Body of pancreas (tissue), 4 donors: ENCODE data around the gene PKMYT1. TPM values are rescaled to one million over a fixed set of nuclear protein-coding genes. Genes with fewer than 3 reads are reported as not detected.
A peak's percentile ranks its signal among the peaks of the same experiment; 100 is the strongest.

Source experiments
- ATAC-seq: fragments of 150-250 bp; one replicate; pipeline ENCODE4 v1.9.1; 2016
- DNase-seq, 4 donors: peaks; one replicate each; pipeline ENCODE4 v3.0.0-alpha.2; 2019
- H3K27ac ChIP-seq, 4 donors: fragments of 200-600 bp; sonication (generic); 1 replicate in 3 of 4; 2 replicates in 1 of 4; pipeline versions ENCODE4 v1.5.1 to v1.6.1; 2016 to 2019; ENCODE audit warnings: mild to moderate bottlenecking in 1 of 4, mixed read lengths in 1 of 4, moderate library complexity in 1 of 4
- H3K27me3 ChIP-seq, 2 donors: fragments of 200-600 bp; sonication (generic); one replicate each; pipeline ENCODE4 v1.6.0; 2016; ENCODE audit warnings: mild to moderate bottlenecking in 1 of 2
- H3K36me3 ChIP-seq, 2 donors: fragments of 200-600 bp; sonication (generic); replicated peaks in 1 of 2; 2 replicates each; pipeline ENCODE4 v1.5.1; 2016; ENCODE audit warnings: low read depth in 2 of 2; ENCODE audit not compliant: insufficient read depth in 1 of 2
- H3K4me1 ChIP-seq: fragments of 200-600 bp; sonication (generic); one replicate; pipeline ENCODE4 v1.6.0; 2016
- H3K4me3 ChIP-seq, 2 donors: fragments of 200-600 bp; sonication (generic); 1 replicate in 1 of 2; 2 replicates in 1 of 2; pipeline ENCODE4 v1.5.1; 2016 to 2019
- H3K9me3 ChIP-seq, 3 donors: fragments of 200-600 bp; sonication (generic); 1 replicate in 2 of 3; 2 replicates in 1 of 3; pipeline ENCODE4 v1.5.1; 2016
- POLR2A ChIP-seq, 3 donors: fragments of 450-650 bp; IDR thresholded peaks; one replicate each; pipeline ENCODE4 v1.6.1; 2016; ENCODE audit warnings: antibody characterized with exemption in 3 of 3, mild to moderate bottlenecking in 2 of 3
- WGBS, 2 donors: methylation state at CpG; one replicate each; pipeline ENCODE4 v1.1.5; 2017; 5-methylcytosine and 5-hydroxymethylcytosine counted together
- intact Hi-C: fragments of 100-400 bp; cut with DNase I; formaldehyde crosslinking; loops from one replicate; pipeline ENCODE4 v1.15.1; 2023
- total RNA-seq, 2 donors: library from RNA; depleted of rRNA; stranded (reverse); fragments of >200 nt; gene quantifications; one replicate each; pipeline ENCODE4 v1.1.0, GENCODE V29; 2016
- TF ChIP-seq, protein P1 (sequence below), 7 experiments: fragments of 450-650 bp in 4 of 7; fragments of 200-600 bp in 3 of 7; sonication (generic) in 3 of 7; IDR thresholded peaks; one replicate each; pipeline ENCODE4 v1.5.1; 2016 to 2019; ENCODE audit warnings: antibody characterized with exemption in 7 of 7

The PKMYT1 gene
- total RNA-seq, 2 donors from 2014 or later: 0.26 TPM; not detected in 1

DNA sequence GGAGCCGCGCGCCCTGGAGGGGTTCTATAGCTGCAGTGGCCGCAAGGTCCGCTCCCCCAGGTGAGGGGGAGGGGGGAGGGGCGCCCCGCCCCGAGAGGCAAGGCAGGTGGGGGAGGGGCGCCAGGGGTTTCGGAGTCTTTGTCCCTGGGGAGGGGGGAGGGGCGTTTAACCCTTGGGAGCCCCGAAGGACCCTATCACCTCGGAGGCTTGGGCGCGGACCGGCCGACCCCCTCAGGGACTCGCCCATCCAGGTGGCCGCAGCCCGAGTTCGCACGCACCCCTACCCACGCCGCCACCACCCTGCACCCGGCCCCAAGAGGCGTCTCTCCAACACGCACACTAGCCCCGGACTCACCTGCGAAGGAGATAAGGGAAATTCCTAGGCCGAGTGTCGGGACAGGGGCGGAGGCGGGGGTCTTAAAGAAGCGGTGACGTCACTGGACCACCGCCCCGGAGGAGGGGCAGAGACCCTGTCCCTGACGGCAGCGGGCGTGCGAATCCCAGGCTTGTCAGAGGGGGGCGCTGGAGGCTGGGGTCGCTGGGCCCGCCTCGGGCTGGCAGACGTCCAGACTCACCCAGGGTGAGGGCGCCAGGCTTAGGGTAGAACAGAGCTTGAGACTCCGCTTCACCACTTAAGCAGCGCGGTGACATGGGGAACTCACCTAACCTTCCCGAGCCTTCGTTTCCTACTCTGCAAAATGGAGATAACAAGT is 37.7 kb upstream of the PKMYT1 start, which contains the start of gene CLDN6:
TSS of gene CLDN6 (minus strand) at position 390 of the 713 bp plus-strand sequence. CDS start 2,162 bp downstream, outside the sequence.
- Histone ChIP-seq H3K27me3 (no peaks in the 10 kb centered on the region), H3K4me1 (peaks cover 58% of the 10 kb centered on the region), H3K36me3 (no peaks in the 10 kb centered on the region), H3K27ac (no peak within 1 kb of the TSS), H3K9me3 (no peaks in the 10 kb centered on the region), H3K4me3 (no peak within 1 kb of the TSS)
- ATAC-seq: no peak
- WGBS, 2 donors: 9 to 14% methylated on average over 16 to 52 of the region's 52 CpGs
- intact Hi-C loops: no loop called here
- DNase-seq: peak in 3 of 4 donors; percentile 45 to 53 (median 50)
- TF ChIP-seq POLR2A (IDR thresholded peaks at IDR 0.05): no peak
- TF ChIP-seq, protein P1, sequence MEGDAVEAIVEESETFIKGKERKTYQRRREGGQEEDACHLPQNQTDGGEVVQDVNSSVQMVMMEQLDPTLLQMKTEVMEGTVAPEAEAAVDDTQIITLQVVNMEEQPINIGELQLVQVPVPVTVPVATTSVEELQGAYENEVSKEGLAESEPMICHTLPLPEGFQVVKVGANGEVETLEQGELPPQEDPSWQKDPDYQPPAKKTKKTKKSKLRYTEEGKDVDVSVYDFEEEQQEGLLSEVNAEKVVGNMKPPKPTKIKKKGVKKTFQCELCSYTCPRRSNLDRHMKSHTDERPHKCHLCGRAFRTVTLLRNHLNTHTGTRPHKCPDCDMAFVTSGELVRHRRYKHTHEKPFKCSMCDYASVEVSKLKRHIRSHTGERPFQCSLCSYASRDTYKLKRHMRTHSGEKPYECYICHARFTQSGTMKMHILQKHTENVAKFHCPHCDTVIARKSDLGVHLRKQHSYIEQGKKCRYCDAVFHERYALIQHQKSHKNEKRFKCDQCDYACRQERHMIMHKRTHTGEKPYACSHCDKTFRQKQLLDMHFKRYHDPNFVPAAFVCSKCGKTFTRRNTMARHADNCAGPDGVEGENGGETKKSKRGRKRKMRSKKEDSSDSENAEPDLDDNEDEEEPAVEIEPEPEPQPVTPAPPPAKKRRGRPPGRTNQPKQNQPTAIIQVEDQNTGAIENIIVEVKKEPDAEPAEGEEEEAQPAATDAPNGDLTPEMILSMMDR (IDR thresholded peaks at IDR 0.05): peak in 4 of 7 experiments; percentile 6 to 32 (median 16)

DNA sequence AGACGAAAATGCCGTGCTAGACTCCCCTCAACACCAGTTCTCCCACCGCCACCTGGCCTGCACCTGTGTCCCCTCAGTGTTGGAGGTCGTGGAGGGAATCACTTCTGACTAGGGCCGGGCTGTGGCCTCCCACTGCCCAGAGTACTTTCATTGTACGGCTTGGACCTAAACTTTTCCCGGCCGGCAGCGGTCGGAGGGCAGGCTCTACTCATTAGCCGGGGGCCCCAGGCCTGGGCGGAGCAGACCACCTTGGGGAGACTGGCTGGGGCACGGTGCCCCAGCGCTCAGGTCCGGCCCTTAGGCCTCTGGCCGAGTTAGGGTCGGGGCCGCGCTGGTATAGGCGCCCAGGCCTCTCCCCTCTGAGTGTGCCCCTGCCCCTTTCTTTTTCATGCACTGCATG is 37.1 kb upstream of the PKMYT1 start:
- TF ChIP-seq, protein P1 (IDR thresholded peaks at IDR 0.05): no peak
- no peak for TF ChIP-seq POLR2A (IDR thresholded peaks at IDR 0.05)
- Histone ChIP-seq H3K36me3 (no peaks in the 10 kb centered on the region), H3K4me1 (peaks cover 58% of the 10 kb centered on the region), H3K27ac (no peak overlapping the region), H3K9me3 (no peaks in the 10 kb centered on the region), H3K27me3 (no peaks in the 10 kb centered on the region), H3K4me3 (no peak overlapping the region)
- ATAC-seq (no peak), DNase-seq (no peak)
- intact Hi-C loops: no loop called here
- WGBS, 2 donors: 76 to 96% methylated on average over 12 to 20 of the region's 20 CpGs

DNA sequence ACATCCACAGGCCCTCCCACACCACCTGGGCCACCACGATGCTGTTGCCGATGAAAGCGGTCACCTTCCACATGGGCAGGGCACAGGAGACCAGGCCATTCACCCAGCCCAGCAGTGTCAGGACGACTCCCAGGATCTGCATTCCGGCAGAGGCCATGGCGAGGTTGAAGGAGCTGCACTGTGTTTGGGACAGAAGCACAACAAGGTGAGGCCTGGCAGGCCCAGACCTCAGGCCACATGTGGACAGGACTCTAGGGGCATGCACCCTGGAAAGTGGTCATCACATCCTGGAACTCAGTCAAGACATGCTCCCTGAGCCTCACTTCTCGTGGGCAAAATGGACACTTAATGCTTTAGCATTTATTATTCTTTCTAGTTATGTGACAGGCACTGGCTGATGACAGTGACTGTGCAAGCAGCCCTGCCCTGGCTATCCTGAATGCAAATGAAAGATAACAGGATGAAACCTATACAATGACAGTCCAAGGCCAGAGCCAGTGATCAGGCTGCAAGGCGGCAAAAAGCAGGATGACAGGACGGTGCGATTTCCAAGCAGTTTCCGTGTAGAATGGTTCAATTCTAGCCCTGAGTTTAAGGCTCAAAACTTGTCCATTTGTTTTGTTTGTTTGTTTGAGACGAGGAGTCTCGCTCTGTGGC is 35.7 kb upstream of the PKMYT1 start:
- Histone ChIP-seq H3K4me3 (no peak overlapping the region), H3K9me3 (no peaks in the 10 kb centered on the region), H3K4me1 (peaks cover 60% of the 10 kb centered on the region), H3K27ac (no peak overlapping the region), H3K36me3 (no peaks in the 10 kb centered on the region), H3K27me3 (no peaks in the 10 kb centered on the region)
- ATAC-seq (no peak), DNase-seq (no peak)
- intact Hi-C loops: no loop called here
- WGBS, 2 donors: 84 to 93% methylated on average over 7 to 11 of the region's 13 CpGs
- TF ChIP-seq POLR2A (IDR thresholded peaks at IDR 0.05): no peak
- TF ChIP-seq, protein P1 (IDR thresholded peaks at IDR 0.05): no peak

DNA sequence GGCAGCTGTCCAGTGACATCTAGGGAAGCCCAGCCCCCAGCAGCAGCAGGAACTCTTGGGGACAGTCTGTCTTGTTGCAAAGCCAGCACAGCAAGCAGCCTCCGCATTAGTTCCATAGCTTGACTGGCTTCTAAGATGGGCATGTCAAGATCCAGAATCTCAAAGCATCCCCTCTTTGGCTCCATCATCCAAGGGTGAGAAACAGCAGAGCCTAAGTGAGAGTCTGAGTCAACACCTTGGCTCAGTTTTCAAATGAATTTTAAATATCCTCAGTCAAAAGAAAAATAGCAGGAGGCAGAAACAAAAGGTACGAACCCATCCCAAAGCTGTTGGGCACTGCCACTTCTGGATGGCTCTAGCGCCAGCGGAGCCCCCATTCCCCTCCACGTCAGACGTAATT is 34.7 kb upstream of the PKMYT1 start:
- Histone ChIP-seq H3K36me3 (no peaks in the 10 kb centered on the region), H3K27ac (no peak overlapping the region), H3K4me1 (peaks cover 67% of the 10 kb centered on the region), H3K4me3 (no peak overlapping the region), H3K9me3 (no peaks in the 10 kb centered on the region), H3K27me3 (no peaks in the 10 kb centered on the region)
- intact Hi-C loops: no loop called here
- DNase-seq (no peak), ATAC-seq (no peak)
- TF ChIP-seq, protein P1 (IDR thresholded peaks at IDR 0.05): no peak
- TF ChIP-seq POLR2A (IDR thresholded peaks at IDR 0.05): no peak
- 88 to 89% methylated on average over 6 of the region's 6 CpGs for WGBS, 2 donors
